ENCODE data around the gene MAN2A2. TPM values are rescaled to one million over a fixed set of nuclear protein-coding genes. Genes with fewer than 3 reads are reported as not detected.

Gene MAN2A2
- total RNA-seq, 1 experiment from 2014 or later, result 27.4 TPM

DNA sequence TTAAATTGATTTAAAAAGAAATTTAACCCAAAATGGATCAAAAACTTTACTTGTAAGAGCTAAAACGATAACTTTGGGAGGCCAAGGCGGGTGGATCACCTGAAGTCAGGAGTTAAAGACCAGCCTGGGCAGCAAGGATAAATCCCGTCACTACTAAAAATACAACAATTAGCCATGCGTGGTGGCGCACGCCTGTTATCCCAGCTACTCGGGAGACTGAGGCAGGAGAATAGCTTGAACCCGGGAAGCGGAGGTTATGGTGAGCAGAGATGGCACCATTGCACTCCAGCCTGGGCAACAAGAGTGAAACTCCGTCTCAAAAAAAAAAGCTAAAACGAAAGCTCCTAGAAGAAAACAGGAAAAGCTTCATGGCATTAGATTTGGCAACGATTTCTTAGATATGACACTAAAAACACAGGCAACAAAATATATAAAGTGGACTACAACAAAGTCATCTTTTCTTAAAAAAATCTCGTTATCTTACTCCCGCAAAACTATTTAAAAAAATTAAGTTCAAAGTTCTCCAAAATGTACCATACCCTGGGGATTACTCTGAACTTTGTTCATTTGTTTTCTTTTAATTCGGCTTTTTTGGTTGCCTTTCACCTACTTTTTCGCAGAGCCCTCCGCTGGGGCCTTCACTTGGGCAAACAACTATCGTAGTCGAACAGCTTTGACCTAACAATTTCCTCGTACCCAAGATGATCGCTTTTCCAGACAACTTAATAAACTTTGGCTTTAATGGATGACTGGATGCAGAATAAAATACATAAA lies 26.3 kb downstream of the MAN2A2 start:
- Histone ChIP-seq H3K18ac (ENCODE audit: insufficient read length, low read depth, low read length) (no peak overlapping the region), H2AK5ac (ENCODE audit: insufficient read length, low read length) (no peak overlapping the region), H3K79me1 (ENCODE audit: insufficient read depth, low read depth, low read length, poor library complexity, severe bottlenecking) (no peaks in the 10 kb centered on the region), H3K14ac (ENCODE audit: insufficient read depth, low read length) (no peak overlapping the region), H4K8ac (replicated peaks; ENCODE audit: insufficient read length, low read depth, low read length) (no peak overlapping the region), H4K91ac (ENCODE audit: insufficient read length, low read depth, low read length) (no peak overlapping the region), H3K27me3 (ENCODE audit: insufficient read depth, low read length) (no peaks in the 10 kb centered on the region), H3K9me3 (ENCODE audit: control insufficient read depth, low read depth, low read length) (no peaks in the 10 kb centered on the region), H3T11ph (ENCODE audit: low read length) (no peak overlapping the region), H2BK12ac (ENCODE audit: insufficient read length, low read depth, low read length) (no peak overlapping the region), H4K5ac (ENCODE audit: insufficient read length, low read depth, low read length) (no peak overlapping the region), H3K4me2 (ENCODE audit: insufficient read depth, insufficient read length, low read length) (no peak overlapping the region), H3K4ac (ENCODE audit: low read depth, low read length) (no peak overlapping the region), H3K9ac (ENCODE audit: extremely low read depth, insufficient read length, low read length) (no peak overlapping the region), H2BK5ac (ENCODE audit: insufficient read length, low read length) (no peak overlapping the region), H3K4me1 (ENCODE audit: insufficient read depth, low read length) (no peaks in the 10 kb centered on the region), H3K56ac (ENCODE audit: insufficient read length, low read depth, low read length) (no peak overlapping the region), H3K79me2 (ENCODE audit: insufficient read depth, low read length) (no peaks in the 10 kb centered on the region), H2BK15ac (ENCODE audit: low read depth, low read length) (no peak overlapping the region), H2AFZ (ENCODE audit: low read length) (no peak overlapping the region), H4K20me1 (ENCODE audit: control insufficient read depth, insufficient read depth, insufficient read length) (no peaks in the 10 kb centered on the region), H3K23ac (ENCODE audit: insufficient read length, low read depth, low read length) (no peak overlapping the region), H2BK20ac (ENCODE audit: low read depth, low read length, poor library complexity, severe bottlenecking) (no peak overlapping the region), H3K23me2 (ENCODE audit: insufficient read length, low read depth, low read length, poor library complexity, severe bottlenecking) (peaks cover 4% of the 10 kb centered on the region), H3K27ac (ENCODE audit: insufficient read length, low read depth, low read length) (no peak overlapping the region), H2BK120ac (ENCODE audit: low read depth, low read length, poor library complexity, severe bottlenecking) (no peak overlapping the region)
- Mint-ChIP-seq H3K36me3 (ENCODE audit: insufficient read depth in 1 of 3, low read depth in 3 of 3) (no peaks in the 10 kb centered on the region), H3K9me3 (no peaks in the 10 kb centered on the region; a peak in 2 of 5 replicates), H3K27ac (no peak overlapping the region), H3K27me3 (ENCODE audit: low read depth) (peaks cover 11% of the 10 kb centered on the region), H3K4me1 (peaks cover 13 to 19% of the 10 kb centered on the region in 2 experiments), H3K4me3 (no peak overlapping the region)
- TF ChIP-seq, protein P1, sequence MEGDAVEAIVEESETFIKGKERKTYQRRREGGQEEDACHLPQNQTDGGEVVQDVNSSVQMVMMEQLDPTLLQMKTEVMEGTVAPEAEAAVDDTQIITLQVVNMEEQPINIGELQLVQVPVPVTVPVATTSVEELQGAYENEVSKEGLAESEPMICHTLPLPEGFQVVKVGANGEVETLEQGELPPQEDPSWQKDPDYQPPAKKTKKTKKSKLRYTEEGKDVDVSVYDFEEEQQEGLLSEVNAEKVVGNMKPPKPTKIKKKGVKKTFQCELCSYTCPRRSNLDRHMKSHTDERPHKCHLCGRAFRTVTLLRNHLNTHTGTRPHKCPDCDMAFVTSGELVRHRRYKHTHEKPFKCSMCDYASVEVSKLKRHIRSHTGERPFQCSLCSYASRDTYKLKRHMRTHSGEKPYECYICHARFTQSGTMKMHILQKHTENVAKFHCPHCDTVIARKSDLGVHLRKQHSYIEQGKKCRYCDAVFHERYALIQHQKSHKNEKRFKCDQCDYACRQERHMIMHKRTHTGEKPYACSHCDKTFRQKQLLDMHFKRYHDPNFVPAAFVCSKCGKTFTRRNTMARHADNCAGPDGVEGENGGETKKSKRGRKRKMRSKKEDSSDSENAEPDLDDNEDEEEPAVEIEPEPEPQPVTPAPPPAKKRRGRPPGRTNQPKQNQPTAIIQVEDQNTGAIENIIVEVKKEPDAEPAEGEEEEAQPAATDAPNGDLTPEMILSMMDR (conservative IDR thresholded peaks at IDR 0.05), result no peak
- 100% methylated on average over 2 of the region's 21 CpGs for WGBS (ENCODE audit: extremely low coverage, insufficient read length, low lambda C conversion rate)
- no peak for DNase-seq

Data from H9 (cell line).